Islet precursor cell (in vitro differentiated cells): Measurements from ENCODE around the gene RNF141.

Experiments used
- DNase-seq: peaks from one replicate; pipeline ENCODE4 v3.0.0-alpha.2; 2018

The RNF141 gene

DNA sequence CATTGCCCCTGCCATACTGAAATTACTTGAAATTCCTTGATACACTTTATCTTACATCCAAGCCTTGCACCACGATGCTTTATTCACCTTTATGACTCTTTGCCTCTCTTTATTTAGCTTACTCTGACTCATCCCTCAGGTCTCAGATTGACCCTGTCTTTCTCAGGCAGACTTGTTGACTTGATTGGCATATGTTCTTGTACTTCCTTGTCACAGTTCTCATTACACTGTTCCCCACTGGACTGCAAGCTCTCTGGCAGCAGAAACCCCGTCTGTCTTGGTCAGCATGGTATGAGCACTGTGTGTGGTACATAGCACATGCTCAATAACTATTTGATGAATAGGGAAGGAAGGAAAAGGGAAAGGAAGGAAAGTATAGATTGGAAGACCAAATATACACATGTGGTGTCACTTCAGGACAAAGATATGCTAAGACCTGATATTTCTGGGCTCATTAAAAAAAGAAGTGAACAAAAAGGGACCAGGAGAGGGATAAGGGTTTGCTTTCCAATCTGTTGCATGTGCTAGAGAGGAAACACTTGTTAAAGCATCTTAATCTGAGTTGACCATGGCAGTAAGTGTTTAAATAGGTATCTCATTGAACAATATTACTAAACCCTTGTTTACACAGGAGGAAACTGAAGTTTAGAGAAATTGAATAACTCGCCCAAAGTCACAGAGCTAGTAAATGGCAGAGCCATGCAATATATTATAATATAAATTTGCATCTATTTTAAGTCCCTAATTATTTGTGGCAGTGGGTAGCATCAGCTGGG is 20.2 kb upstream of the RNF141 start:
- no peak for DNase-seq

DNA sequence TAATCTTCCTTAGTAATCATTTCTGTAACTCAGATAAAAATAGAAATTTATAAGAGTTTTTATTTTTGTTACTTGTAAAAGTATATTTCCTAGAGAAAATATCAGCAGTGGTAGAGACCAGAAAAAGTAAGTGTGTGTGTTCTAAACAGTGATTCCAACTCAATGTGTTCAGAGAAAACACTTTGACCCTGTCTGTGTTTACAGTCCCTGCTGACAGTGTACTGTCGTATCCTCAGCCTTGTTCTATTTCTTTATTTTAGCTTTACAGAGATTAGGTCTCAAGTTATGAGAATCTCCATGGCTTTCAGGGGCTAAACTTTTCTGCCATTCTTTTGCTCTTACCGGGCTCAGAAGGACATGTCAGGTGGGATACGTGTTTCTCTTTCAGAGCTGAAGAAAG is 17.3 kb upstream of the RNF141 start:
- DNase-seq = no peak

DNA sequence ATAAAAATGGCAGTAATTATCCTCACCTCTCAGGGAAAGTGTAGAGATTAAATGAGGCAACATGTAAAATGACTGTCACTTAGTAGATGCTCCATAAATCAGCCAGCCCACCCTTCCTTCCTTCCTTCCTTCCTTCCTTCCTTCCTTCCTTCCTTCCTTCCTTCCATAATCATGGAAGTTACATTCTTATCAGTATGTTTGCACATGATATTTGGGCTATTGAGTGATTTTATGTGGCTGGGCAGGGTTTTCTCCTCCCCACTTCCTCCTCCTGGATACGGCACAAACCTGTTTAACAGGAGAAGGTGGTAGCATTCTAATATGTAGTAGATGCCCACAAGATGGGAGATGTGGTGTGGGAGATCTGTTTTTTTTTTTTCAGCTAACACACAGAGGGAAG is 15.6 kb upstream of the RNF141 start:
- no peak for DNase-seq

- DNase-seq = no peak
These were observed 10.9 kb upstream of the RNF141 start for GRCh38 chr11:10551845-10552352.

GRCh38 chr11:10551290-10551592 is 10.3 kb upstream of the RNF141 start:
- no peak for DNase-seq

DNA sequence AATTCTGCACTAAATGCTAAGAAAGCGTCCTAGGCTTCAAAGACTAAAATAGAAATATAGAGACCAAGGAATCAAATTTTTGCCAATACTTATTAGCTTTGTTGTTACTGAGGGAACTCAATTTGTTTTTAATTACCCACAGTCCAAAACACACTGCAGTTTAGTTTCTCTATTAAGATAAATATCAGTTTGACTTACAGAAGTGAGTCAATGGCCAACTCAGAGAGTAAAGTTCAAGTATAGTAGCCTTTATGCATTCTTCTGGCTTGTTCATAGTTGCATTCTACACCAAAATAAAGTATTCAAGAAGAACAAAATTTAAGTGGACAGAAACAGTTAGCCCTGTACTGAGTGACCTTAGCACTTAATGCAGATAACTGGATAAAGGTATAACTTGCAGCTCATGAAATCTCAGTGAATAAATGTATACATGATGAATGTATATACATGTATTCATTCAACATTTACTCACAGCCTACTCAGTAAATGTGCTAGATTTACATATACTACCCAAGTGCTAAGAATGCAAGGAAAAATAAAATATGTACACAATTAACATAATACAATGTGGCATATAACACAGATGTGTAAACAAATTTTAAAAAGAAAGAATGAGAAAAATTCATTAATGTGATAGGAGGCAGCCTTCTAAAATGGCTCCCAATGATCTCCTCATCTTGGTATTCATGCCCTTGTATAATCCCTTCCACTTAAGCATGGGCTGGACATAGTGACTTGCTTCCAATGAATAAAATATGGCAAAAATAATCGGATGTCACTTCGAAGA is 9.7 kb upstream of the RNF141 start:
- DNase-seq = no peak

GRCh38 chr11:10544491-10545465 is 3.8 kb upstream of the RNF141 start:
- no peak for DNase-seq

- DNase-seq = no peak
These were observed 2.8 kb upstream of the RNF141 start for GRCh38 chr11:10543782-10544181.

DNA sequence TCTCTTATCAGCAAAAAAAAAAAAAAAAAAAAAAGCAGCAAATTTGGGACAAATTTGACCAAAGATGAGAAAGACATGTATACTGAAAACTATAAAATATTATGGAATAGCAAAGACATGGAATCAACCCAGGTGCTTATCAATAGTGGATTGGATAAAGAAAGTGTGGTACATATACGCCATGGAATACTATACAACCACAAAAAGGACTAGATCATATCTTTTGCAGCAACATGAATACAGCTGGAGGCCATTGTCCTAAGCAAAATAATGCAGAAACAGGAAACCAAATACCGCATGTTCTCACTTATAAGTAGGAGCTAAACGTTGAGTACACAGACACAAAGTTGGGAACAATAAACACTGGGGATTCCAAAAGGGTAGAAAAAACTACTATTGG is 1.8 kb upstream of the RNF141 start:
- no peak for DNase-seq

DNA sequence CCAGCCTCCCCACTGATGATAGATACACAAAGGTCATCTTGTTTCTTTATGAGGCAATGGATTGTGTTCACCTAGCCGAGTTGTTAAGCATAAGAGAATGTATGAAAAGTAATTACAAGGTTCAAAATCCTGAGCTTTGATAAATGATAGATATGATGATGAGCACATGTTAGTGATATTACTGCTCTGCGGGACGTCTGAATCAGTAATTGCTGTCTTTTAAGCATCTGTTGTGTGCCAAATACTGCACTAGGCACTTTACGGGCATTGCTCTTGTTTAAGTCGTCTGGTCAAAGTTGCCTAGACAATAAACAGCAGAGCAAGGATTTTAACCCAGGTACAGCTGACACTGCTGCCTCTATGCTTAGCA is 559 bp upstream of the RNF141 start:
- no peak for DNase-seq

- DNase-seq = peak; percentile 73
These were observed 457 bp downstream of the RNF141 start for GRCh38 chr11:10540546-10540914.

DNA sequence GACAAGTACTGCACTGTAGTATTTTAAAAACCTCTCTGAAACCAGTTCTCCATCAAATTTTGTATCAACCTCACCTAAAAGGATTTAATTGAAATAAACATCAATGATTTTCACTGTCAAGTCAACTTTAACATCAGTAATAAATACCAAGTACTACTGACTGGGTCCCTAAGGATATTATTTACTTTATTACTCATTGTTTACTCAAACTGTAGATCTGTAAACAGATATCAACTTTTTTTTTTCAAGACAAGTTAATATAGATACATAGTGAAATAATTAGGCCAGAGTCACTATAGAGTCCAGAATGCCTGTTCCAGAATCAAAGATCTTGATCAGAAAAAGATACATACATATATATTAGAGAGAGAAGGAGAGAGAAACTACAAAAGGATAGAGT is 1.6 kb downstream of the RNF141 start:
- no peak for DNase-seq

DNA sequence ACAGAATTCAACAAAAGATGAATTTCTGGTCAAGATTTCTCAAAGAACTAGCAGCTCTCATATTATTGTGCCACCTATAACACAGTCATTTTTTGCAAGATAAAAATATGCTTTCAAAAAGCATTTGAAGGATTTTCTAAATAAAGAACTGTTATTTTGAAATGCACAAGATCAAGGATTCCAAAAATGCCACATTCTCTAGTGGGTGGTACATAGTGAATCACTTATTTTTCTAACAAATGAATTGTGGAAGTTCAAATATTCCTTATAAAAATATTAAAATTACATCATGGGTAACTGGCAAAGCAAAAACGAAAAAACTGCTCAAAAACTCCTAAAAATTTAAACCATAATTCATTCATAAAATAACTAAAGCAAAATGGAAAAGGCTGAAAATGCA is 2.1 kb downstream of the RNF141 start:
- DNase-seq = no peak

- no peak for DNase-seq
These were observed 3.4 kb downstream of the RNF141 start for GRCh38 chr11:10537600-10537999.

DNA sequence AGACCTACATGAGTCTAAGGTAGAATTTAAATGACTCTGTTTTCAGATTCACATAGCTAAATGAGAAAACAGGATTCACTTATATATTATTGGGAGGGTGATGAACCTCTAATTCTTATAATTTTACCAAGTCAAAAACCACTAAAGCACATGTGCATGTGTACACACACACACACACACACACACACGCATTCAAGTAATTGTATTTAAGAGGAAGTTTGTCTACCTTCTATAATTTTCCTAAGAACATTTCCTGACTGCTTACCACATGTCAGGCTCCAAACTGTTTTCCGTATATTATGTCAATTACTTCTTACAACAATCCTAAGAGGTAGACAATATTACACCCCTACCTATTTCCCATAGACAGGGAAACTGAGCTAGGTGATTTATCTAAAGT is 6.7 kb downstream of the RNF141 start:
- no peak for DNase-seq

GRCh38 chr11:10533323-10533722 is 7.7 kb downstream of the RNF141 start:
- no peak for DNase-seq

- no peak for DNase-seq
These were observed 8.5 kb downstream of the RNF141 start for GRCh38 chr11:10532526-10532925.

- no peak for DNase-seq
These were observed 11.7 kb downstream of the RNF141 start for GRCh38 chr11:10529279-10529678.

GRCh38 chr11:10528121-10528520 is 12.9 kb downstream of the RNF141 start:
- DNase-seq = no peak

DNA sequence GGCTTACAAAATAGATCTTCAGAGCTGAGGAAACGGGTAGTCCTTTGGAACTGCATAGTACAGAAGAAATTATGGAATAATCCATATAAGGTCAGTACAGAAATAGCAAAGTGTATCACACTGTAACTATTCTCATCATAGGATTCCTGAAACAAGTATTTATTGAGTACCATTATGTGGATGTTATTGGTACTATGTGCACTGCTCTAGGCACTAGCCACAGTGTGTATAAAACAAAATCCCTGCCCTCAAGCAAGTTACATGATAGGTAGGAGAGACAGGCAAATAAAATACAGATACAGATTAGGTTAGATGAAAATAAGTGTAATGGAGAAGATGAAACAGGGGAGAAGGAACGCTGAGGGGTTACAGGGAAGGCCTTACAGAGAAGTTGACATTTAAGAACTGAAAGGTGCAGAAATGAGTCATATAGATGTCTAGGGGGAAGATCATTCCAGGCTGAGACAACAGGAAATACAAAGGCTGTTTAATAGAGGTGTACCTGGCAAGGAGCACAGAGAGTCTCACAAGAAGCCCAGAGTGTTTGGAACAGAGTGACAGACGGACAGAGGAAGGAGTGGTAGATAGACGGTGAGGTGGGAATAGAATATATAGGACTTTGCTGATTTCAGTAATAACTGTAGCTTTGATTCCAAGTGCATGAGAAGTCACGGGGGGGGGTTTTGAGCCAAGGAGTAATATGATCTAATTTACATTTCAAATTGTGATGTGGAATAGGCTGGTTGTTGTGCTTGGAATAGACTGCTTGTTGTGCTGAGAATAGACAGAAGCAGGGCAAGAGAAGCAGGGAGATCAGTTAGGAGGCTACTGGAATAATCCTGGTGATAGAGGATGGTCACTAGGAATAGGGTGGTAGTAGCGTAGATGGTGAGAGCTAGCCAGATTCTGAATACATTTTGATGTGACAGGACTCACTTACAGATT is 13.7 kb downstream of the RNF141 start:
- DNase-seq = no peak

- no peak for DNase-seq
These were observed 16.5 kb downstream of the RNF141 start for GRCh38 chr11:10524471-10524870.

DNA sequence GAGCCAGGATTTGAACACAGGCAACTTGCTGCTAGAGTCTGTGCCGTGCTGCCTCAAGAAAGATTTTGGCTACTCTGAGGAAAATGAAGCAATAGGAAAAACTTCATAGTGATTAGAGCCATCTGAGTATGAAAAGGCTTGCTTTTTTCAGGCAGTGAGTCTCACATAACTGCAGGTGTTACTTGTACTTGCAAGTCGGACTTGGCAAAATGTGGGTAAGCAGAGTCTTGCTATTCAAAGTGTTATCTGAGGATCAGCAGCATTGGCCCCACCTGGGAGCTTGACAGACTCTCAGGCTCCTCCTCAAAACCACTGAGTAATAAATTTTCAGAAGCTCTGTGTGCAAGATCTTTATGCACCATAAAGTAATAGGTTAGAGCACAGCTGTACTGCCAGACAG is 18.1 kb downstream of the RNF141 start:
- DNase-seq = no peak
